RWPE2 (cell line): ENCODE measurements around the gene TRIM29.
"Not testable (repeated sequence)": the region's sequence is repeated elsewhere in the genome, so short reads cannot be mapped to it uniquely, and the experiment has no call there.

Source experiments
- ATAC-seq: fragments of 200-7000 bp; cut with Tn5 transposase; 3 replicates; pipeline ENCODE4 v1.9.1; 2021; ENCODE audit warnings: low read depth
- DNase-seq: peaks from one replicate; pipeline ENCODE4 v3.0.0-alpha.2; 2020; ENCODE audit warnings: low spot score
- H3K27ac ChIP-seq: fragments of 450-650 bp; 2 replicates; pipeline ENCODE4 v1.5.1; 2017; ENCODE audit warnings: mild to moderate bottlenecking; ENCODE audit not compliant: poor library complexity, severe bottlenecking
- H3K27me3 ChIP-seq: fragments of 250-450 bp; sonication (Bioruptor Pico); 2 replicates; pipeline ENCODE4 v1.5.1; 2021; ENCODE audit warnings: mild to moderate bottlenecking, moderate library complexity; ENCODE audit not compliant: insufficient read depth, poor library complexity, severe bottlenecking
- H3K36me3 ChIP-seq: fragments of 250-450 bp; sonication (Bioruptor Pico); 2 replicates; pipeline ENCODE4 v1.5.1; 2020; ENCODE audit warnings: low read depth, mild to moderate bottlenecking, moderate library complexity
- H3K4me1 ChIP-seq: fragments of 250-450 bp; sonication (Bioruptor Pico); 2 replicates; pipeline ENCODE4 v1.5.1; 2021; ENCODE audit warnings: mild to moderate bottlenecking, moderate library complexity; ENCODE audit not compliant: insufficient read depth, poor library complexity, severe bottlenecking
- H3K4me3 ChIP-seq: fragments of 250-450 bp; sonication (Bioruptor Pico); 2 replicates; pipeline ENCODE4 v1.5.1; 2021; ENCODE audit warnings: mild to moderate bottlenecking, moderate library complexity; ENCODE audit not compliant: severe bottlenecking
- H3K9me3 ChIP-seq: fragments of 250-450 bp; sonication (Bioruptor Pico); 2 replicates; pipeline ENCODE4 v1.5.1; 2021; ENCODE audit warnings: mild to moderate bottlenecking, moderate library complexity; ENCODE audit not compliant: severe bottlenecking
- CTCF ChIP-seq: fragments of 450-650 bp; IDR thresholded peaks from one replicate; pipeline ENCODE4 v1.5.1; 2017; ENCODE audit warnings: mild to moderate bottlenecking, moderate library complexity; ENCODE audit not compliant: poor library complexity, severe bottlenecking

Gene TRIM29

GRCh38 chr11:120149246-120149645, 11.3 kb upstream of the TRIM29 start:
- H3K4me3 ChIP-seq = no peak overlapping the region
- H3K27me3 ChIP-seq = no peaks in the 10 kb centered on the region
- no peak overlapping the region for H3K27ac ChIP-seq

GRCh38 chr11:120147950-120148270, 10.0 kb upstream of the TRIM29 start:
- H3K4me3 ChIP-seq = no peak overlapping the region
- TF ChIP-seq CTCF = no peak

More at GRCh38 chr11:120149246-120149645, 11.3 kb upstream of the TRIM29 start:
- no peak for DNase-seq
- H3K36me3 ChIP-seq = no peaks in the 10 kb centered on the region
- H3K4me1 ChIP-seq = no peaks in the 10 kb centered on the region
- no peak for ATAC-seq
- no peak for TF ChIP-seq CTCF
- no peaks in the 10 kb centered on the region for H3K9me3 ChIP-seq

GRCh38 chr11:120147094-120147949, 9.4 kb upstream of the TRIM29 start:
- Histone ChIP-seq H3K27ac (no peak overlapping the region), H3K9me3 (no peaks in the 10 kb centered on the region), H3K36me3 (no peaks in the 10 kb centered on the region), H3K4me1 (no peaks in the 10 kb centered on the region), H3K4me3 (no peak overlapping the region), H3K27me3 (no peaks in the 10 kb centered on the region)
- DNase-seq (no peak), ATAC-seq (peak; percentile 45)
- no peak for TF ChIP-seq CTCF

More at GRCh38 chr11:120147950-120148270, 10.0 kb upstream of the TRIM29 start:
- H3K27me3 ChIP-seq = no peaks in the 10 kb centered on the region
- no peaks in the 10 kb centered on the region for H3K9me3 ChIP-seq
- H3K36me3 ChIP-seq = no peaks in the 10 kb centered on the region
- no peaks in the 10 kb centered on the region for H3K4me1 ChIP-seq
- H3K27ac ChIP-seq = no peak overlapping the region
- DNase-seq (no peak), ATAC-seq (peak; percentile 51)

GRCh38 chr11:120146413-120147093, 8.6 kb upstream of the TRIM29 start:
- ATAC-seq = no peak
- no peak for DNase-seq
- Histone ChIP-seq H3K27ac (no peak overlapping the region), H3K27me3 (no peaks in the 10 kb centered on the region), H3K4me1 (no peaks in the 10 kb centered on the region), H3K36me3 (no peaks in the 10 kb centered on the region), H3K9me3 (no peaks in the 10 kb centered on the region), H3K4me3 (no peak overlapping the region)
- TF ChIP-seq CTCF = no peak

- DNase-seq (no peak), ATAC-seq (no peak)
- Histone ChIP-seq H3K4me3 (no peak overlapping the region), H3K27ac (no peak overlapping the region), H3K36me3 (no peaks in the 10 kb centered on the region), H3K27me3 (no peaks in the 10 kb centered on the region), H3K9me3 (no peaks in the 10 kb centered on the region), H3K4me1 (no peaks in the 10 kb centered on the region)
- TF ChIP-seq CTCF = no peak
These were observed 6.6 kb upstream of the TRIM29 start for GRCh38 chr11:120144501-120144900.

- not testable (repeated sequence) for H3K4me1 ChIP-seq, H3K9me3 ChIP-seq, ATAC-seq, H3K27ac ChIP-seq, H3K27me3 ChIP-seq, H3K4me3 ChIP-seq, DNase-seq, H3K36me3 ChIP-seq
These were observed 5.6 kb upstream of the TRIM29 start for GRCh38 chr11:120143472-120143871.
